Ascending aorta (tissue), 2 donors: Measurements from ENCODE around the gene IER3IP1. TPM values are rescaled to one million over a fixed set of nuclear protein-coding genes. Genes with fewer than 3 reads are reported as not detected.
"Not testable (repeated sequence)": the region's sequence is repeated elsewhere in the genome, so short reads cannot be mapped to it uniquely, and the experiment has no call there.

Experiments
- DNase-seq, 2 donors: peaks; one replicate each; pipeline ENCODE4 v3.0.0-alpha.2; 2019; ENCODE audit warnings: low spot score in 2 of 2
- H3K27ac ChIP-seq, 2 donors: fragments of 200-600 bp; sonication (generic); one replicate each; pipeline ENCODE4 v1.5.1; 2016 to 2017; ENCODE audit warnings: mild to moderate bottlenecking in 1 of 2
- H3K27me3 ChIP-seq: fragments of 200-600 bp; sonication (generic); one replicate; pipeline ENCODE4 v1.5.1; 2017
- H3K36me3 ChIP-seq, 2 donors: fragments of 200-600 bp; sonication (generic); one replicate each; pipeline ENCODE4 v1.5.1; 2016
- H3K4me1 ChIP-seq, 2 donors: fragments of 200-600 bp; sonication (generic); one replicate each; pipeline ENCODE4 v1.5.1; 2016 to 2017; ENCODE audit warnings: mild to moderate bottlenecking in 1 of 2
- H3K4me3 ChIP-seq, 2 donors: fragments of 200-600 bp; sonication (generic); one replicate each; pipeline ENCODE4 v1.5.1; 2016 to 2017; ENCODE audit warnings: mild to moderate bottlenecking in 1 of 2
- H3K9me3 ChIP-seq, 2 donors: fragments of 200-600 bp; sonication (generic); one replicate each; pipeline ENCODE4 v1.5.1; 2016
- intact Hi-C: fragments of 100-400 bp; cut with DNase I; formaldehyde crosslinking; loops from one replicate; pipeline ENCODE4 v1.15.1; 2023
- total RNA-seq: library from RNA; depleted of rRNA; stranded (reverse); fragments of >200 nt; gene quantifications from one replicate; pipeline ENCODE4 v1.1.0, GENCODE V29; 2016
- TF ChIP-seq, protein P1 (sequence below), 3 experiments: fragments of 200-600 bp in 2 of 3; fragments of 450-650 bp in 1 of 3; sonication (generic) in 2 of 3; IDR thresholded peaks; one replicate each; pipeline ENCODE4 v1.5.1; 2016 to 2019; ENCODE audit warnings: antibody characterized with exemption in 3 of 3, mild to moderate bottlenecking in 1 of 3, moderate library complexity in 1 of 3

IER3IP1 gene
- total RNA-seq, 1 donor from 2014 or later, result 10.0 TPM

DNA sequence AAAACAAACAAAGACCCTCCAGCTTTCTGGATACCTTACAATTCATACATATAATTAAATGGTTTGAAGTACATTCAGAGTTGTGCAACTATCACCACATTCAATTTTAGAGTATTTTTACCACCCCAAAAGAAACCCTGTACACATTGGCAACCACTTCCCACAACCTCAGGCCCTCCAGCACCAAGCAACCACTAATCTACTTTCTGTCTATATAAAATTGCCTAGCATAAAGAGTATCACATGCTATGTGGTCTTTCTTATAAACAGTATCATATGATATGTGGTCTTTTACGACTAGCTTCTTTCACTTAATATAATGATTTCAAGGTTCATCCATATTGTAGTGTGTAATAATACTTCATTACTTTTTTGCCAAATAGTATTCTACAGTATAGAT is 7.3 kb downstream of the IER3IP1 start:
- Histone ChIP-seq H3K36me3 (no peaks in the 10 kb centered on the region), H3K27ac (no peak overlapping the region), H3K9me3 (no peaks in the 10 kb centered on the region), H3K27me3 (no peaks in the 10 kb centered on the region), H3K4me1 (peaks cover 0 to 4% of the 10 kb centered on the region in 2 donors), H3K4me3 (no peak overlapping the region)
- TF ChIP-seq, protein P1, sequence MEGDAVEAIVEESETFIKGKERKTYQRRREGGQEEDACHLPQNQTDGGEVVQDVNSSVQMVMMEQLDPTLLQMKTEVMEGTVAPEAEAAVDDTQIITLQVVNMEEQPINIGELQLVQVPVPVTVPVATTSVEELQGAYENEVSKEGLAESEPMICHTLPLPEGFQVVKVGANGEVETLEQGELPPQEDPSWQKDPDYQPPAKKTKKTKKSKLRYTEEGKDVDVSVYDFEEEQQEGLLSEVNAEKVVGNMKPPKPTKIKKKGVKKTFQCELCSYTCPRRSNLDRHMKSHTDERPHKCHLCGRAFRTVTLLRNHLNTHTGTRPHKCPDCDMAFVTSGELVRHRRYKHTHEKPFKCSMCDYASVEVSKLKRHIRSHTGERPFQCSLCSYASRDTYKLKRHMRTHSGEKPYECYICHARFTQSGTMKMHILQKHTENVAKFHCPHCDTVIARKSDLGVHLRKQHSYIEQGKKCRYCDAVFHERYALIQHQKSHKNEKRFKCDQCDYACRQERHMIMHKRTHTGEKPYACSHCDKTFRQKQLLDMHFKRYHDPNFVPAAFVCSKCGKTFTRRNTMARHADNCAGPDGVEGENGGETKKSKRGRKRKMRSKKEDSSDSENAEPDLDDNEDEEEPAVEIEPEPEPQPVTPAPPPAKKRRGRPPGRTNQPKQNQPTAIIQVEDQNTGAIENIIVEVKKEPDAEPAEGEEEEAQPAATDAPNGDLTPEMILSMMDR (IDR thresholded peaks at IDR 0.05), result no peak
- intact Hi-C loops, result no loop called here
- no peak for DNase-seq

DNA sequence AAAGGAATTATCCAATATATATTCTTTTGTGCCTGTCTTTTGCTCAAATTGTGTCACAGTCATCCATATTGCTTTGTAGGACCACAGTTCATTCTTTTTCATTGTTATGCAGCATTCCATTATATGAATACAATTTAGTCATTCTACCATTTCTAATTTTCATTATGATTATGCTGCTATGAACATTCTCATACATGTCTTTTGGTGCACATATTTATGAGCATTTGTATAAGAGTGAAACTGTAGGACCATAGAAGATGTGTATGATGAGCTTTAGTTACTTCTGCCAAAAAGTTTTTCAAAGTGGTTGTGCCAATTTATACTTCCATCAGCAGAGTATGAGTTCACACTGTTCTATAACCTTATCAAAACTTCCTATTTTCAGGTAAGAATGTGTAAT is 7.7 kb downstream of the IER3IP1 start:
- Histone ChIP-seq H3K27ac (no peak overlapping the region), H3K36me3 (no peaks in the 10 kb centered on the region), H3K4me1 (peaks cover 0 to 3% of the 10 kb centered on the region in 2 donors), H3K4me3 (no peak overlapping the region), H3K9me3 (no peaks in the 10 kb centered on the region), H3K27me3 (no peaks in the 10 kb centered on the region)
- intact Hi-C loops, result no loop called here
- TF ChIP-seq, protein P1 (IDR thresholded peaks at IDR 0.05), result no peak
- DNase-seq, result no peak

DNA sequence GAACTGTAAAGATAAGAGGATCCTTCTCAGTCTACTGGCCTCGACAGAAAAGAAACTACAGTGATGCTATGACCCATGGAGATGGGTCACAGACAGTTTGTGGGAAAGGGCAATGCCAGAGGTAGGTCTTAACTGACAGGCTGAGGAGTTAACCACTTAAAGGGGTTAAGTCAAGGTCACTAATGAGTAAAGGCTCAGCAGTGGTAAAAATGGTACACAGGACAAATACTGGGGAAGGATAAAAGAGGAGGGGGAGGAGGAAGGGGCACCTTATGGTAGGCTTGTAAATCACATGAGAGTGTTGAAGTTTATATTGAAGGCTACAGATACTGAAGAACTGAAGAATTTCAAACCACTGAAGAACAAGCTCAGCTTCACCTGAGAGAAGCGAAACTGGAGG is 9.9 kb downstream of the IER3IP1 start:
- TF ChIP-seq, protein P1 (IDR thresholded peaks at IDR 0.05), result no peak
- DNase-seq, result no peak
- intact Hi-C loops, result no loop called here

DNA sequence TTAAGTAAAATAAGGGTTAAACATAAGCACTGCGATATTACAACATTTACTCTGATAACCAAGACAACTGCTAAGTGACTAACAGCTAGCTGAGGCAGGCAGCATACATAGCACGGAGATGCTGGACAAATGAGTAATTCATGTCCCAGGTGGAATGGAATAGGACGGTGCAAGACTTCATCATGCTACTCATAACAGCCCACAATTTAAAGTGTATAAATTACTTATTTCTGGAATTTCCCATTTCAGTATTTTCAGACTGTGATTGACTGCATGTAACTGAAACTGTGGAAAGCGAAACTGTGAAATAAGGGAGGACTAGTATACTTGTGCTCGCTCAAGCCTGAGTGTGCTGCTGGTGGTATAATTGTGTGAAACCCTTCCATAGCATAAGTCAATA is 12.9 kb downstream of the IER3IP1 start:
- H3K9me3 ChIP-seq, result no peaks in the 10 kb centered on the region
- no peaks in the 10 kb centered on the region for H3K4me1 ChIP-seq
- no peak for DNase-seq
- TF ChIP-seq, protein P1 (IDR thresholded peaks at IDR 0.05), result no peak
- no peak overlapping the region for H3K27ac ChIP-seq
- intact Hi-C loops, result no loop called here
- H3K36me3 ChIP-seq, result no peaks in the 10 kb centered on the region
- H3K4me3 ChIP-seq, result no peak overlapping the region
- H3K27me3 ChIP-seq, result no peaks in the 10 kb centered on the region

More for the DNA sequence above, 9.9 kb downstream of the IER3IP1 start:
- no peaks in the 10 kb centered on the region for H3K27me3 ChIP-seq
- H3K4me3 ChIP-seq, result no peak overlapping the region
- H3K27ac ChIP-seq, result no peak overlapping the region
- peaks cover 0 to 3% of the 10 kb centered on the region in 2 donors for H3K4me1 ChIP-seq
- H3K9me3 ChIP-seq, result no peaks in the 10 kb centered on the region
- no peaks in the 10 kb centered on the region for H3K36me3 ChIP-seq

DNA sequence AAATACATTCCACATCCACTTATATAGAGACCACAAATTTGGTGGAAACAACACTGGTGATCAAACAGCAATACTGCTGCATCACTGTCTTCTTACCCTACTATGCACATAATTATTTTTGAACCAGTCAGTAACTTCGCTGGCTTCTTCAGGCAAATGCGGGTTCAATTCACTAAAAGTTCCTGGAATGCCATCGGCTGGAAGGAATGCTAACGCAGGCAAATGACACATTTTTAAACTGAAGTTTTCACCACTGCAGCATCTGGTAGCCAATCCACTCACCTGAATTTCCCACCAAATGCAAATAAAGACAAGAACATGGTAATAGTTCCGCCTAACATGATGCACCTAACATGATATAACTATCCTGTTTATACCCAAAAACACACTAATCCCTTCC is 15.9 kb downstream of the IER3IP1 start:
- no peak overlapping the region for H3K4me3 ChIP-seq
- DNase-seq, result no peak
- H3K27me3 ChIP-seq, result no peaks in the 10 kb centered on the region
- TF ChIP-seq, protein P1 (IDR thresholded peaks at IDR 0.05), result no peak
- intact Hi-C loops, result no loop called here
- no peak overlapping the region for H3K27ac ChIP-seq
- H3K4me1 ChIP-seq, result no peaks in the 10 kb centered on the region
- H3K36me3 ChIP-seq, result peaks cover 0 to 3% of the 10 kb centered on the region in 2 donors
- no peaks in the 10 kb centered on the region for H3K9me3 ChIP-seq

DNA sequence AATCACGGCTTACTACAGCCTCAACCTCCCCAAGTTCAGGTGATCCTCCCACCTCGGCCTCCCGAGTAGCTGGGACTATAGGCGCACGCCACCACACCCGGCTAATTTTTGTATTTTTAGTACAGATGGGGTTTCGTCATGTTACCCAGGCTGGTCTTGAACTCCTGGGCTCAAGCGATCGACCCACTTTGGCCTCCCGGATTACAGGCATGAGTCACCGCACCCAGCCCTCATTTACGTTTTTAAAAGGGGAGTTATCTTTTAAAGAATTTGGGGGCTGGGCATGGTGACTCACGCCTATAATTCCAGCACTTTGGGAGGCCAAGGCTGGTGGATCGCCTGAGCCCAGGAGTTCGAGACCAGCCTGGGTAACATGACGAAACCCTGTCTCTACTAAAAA is 17.8 kb downstream of the IER3IP1 start:
- H3K4me3 ChIP-seq, DNase-seq, H3K4me1 ChIP-seq, H3K27ac ChIP-seq, H3K27me3 ChIP-seq, H3K9me3 ChIP-seq: not testable (repeated sequence)
- peaks cover 5 to 14% of the 10 kb centered on the region in 2 donors for H3K36me3 ChIP-seq
- intact Hi-C loops, result loop anchor here (10.0 kb wide), 2 partner anchors 776 to 1054 kb away; partner anchors contain the start of genes HAUS1 and SMAD2
